ENCODE results near the gene NBPF11.
"Not testable (repeated sequence)": the region's sequence is repeated elsewhere in the genome, so short reads cannot be mapped to it uniquely, and the experiment has no call there.

NBPF11 gene

DNA sequence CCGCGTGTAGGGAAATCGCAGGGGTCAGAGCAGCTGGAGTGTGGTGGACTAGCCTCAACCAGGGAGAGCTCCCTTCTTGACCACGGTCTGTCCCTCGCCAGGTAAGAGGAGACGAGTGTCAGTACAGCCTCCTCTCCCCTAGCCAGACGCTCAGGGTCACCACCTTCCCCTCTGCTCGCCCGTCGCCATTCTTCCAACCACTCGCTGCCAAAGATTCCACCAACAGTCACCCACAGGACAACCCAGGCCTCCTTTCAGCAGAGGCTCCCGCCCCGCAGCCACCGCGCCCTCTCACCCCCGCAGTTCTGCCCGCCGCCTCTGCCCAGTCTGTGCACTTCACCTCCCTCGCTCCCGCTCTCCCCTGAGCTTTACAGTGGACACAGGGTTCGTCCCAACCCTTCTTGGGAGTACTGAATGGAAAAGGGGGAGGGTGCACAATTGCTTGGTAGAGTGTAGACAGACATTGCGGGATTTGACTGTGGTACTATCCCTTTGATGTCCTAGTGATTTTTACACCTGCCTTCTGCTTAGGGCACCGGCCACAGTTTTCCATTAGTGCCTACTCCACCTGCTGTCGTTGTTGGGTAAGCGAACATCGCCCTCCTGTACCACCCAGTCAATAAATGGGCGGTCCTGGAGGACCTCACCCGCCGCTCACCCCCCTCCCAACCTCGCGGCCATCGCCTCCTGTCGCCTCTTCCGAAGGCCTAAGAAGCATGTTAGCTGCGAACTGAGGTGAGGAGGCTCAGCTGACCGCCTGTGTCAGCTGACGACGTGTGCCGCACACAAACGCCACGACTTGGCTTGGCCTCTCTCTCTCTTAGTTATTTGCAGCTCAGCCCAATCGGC is 9.2 kb upstream of the NBPF11 start:
- Mint-ChIP-seq H3K4me3 (no peak overlapping the region), H3K4me1 (peaks cover 5% of the 10 kb centered on the region), H3K27me3 (ENCODE audit: low read depth) (no peaks in the 10 kb centered on the region), H3K27ac (no peak overlapping the region), H3K9me3 (peaks cover 2% of the 10 kb centered on the region), H3K36me3 (ENCODE audit: low read depth) (peaks cover 3% of the 10 kb centered on the region)
- TF ChIP-seq, protein P1, sequence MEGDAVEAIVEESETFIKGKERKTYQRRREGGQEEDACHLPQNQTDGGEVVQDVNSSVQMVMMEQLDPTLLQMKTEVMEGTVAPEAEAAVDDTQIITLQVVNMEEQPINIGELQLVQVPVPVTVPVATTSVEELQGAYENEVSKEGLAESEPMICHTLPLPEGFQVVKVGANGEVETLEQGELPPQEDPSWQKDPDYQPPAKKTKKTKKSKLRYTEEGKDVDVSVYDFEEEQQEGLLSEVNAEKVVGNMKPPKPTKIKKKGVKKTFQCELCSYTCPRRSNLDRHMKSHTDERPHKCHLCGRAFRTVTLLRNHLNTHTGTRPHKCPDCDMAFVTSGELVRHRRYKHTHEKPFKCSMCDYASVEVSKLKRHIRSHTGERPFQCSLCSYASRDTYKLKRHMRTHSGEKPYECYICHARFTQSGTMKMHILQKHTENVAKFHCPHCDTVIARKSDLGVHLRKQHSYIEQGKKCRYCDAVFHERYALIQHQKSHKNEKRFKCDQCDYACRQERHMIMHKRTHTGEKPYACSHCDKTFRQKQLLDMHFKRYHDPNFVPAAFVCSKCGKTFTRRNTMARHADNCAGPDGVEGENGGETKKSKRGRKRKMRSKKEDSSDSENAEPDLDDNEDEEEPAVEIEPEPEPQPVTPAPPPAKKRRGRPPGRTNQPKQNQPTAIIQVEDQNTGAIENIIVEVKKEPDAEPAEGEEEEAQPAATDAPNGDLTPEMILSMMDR (IDR thresholded peaks at IDR 0.05; ENCODE audit: unreplicated experiment in 3 of 3), result no peak

DNA sequence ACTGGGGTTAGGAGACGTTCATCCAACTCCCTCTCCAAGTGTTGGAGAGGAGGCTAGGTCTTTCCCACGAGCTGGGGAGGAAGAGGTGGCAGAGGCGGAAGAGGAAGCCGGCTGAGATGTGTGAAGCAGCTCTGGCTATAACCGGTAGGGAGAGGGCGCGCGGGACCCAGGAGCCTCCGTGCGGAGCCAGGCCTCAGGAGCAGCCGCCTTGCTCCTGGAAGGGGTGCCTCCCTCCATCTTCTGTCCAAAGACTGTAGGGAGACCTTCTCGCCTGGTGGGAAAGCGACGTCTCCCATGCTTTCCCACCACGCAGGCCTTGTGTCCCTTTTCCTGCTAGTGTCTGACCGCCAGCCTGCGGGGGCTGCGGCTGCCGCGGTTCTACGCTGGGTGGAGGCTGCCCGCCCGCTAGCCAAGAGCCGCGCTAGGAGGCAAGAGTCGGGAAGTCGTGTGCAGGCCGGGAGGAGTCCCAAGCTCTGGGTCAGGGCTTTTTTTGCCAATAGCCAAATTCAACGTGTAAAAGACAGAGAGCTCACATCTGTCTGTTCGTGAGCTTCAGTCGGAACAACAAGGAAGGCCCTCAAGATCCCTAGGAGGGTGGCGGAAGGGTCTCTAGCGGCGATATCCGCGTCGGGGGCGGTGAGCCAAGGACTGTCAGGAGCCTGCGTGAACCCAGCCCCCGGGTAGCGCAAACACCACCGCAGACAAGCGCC is 8.4 kb upstream of the NBPF11 start:
- no peak overlapping the region for H3K4me3 Mint-ChIP-seq
- peaks cover 3% of the 10 kb centered on the region for H3K36me3 Mint-ChIP-seq (ENCODE audit: low read depth)
- no peaks in the 10 kb centered on the region for H3K27me3 Mint-ChIP-seq (ENCODE audit: low read depth)
- H3K9me3 Mint-ChIP-seq, result peaks cover 2% of the 10 kb centered on the region
- peaks cover 5% of the 10 kb centered on the region for H3K4me1 Mint-ChIP-seq
- TF ChIP-seq, protein P1 (IDR thresholded peaks at IDR 0.05; ENCODE audit: unreplicated experiment in 3 of 3), result no peak
- no peak overlapping the region for H3K27ac Mint-ChIP-seq

DNA sequence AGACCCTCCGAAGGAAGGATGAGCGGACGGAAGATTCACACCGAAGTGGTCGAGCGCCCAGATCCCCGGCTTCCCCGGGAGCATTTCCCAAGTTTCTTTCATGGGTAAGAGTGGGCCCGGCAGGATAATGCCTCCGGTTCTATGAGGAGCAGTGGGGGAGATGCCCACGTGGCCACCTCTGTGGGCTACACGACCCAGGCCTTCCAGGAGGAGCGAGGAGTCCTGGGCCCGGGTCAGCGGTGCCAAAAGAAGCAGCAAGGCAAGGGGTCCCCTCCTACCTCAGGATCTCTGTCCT is 7.9 kb upstream of the NBPF11 start:
- Mint-ChIP-seq H3K4me1 (peaks cover 5% of the 10 kb centered on the region), H3K27me3 (ENCODE audit: low read depth) (no peaks in the 10 kb centered on the region), H3K27ac (no peak overlapping the region), H3K36me3 (ENCODE audit: low read depth) (peaks cover 3% of the 10 kb centered on the region), H3K9me3 (peaks cover 2% of the 10 kb centered on the region), H3K4me3 (no peak overlapping the region)
- TF ChIP-seq, protein P1 (IDR thresholded peaks at IDR 0.05; ENCODE audit: unreplicated experiment in 3 of 3), result no peak

DNA sequence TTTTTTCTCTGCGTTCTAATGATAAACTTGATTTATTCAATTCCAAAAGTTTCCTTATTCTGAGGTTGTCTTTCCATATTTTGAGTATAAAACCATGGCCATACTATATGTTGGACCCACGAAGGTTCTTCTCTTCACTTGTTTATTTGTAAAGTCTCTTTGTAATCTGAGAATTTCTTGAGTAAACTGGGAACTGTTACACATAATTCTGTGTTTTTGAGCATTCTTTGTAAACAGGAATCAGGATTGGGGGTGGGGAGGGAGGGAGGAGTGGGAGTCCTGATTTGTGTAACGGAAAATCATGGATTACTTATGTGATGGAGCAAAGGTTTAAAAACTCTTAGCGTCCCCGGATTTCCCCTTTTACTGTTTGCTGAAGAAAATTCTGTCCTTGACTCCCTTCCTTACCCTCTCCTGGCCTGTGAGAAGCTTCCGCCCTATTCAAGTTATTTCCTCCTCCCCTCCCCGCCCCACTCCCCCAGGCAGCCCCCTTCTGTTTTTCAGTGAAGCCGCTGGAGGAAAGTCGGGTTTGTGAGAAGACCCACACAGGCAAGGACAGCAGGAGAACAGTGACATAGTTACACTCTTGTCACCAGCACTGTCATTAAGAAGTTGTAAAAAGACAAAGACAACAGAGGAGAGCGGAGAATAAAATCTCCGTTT is 6.4 kb upstream of the NBPF11 start:
- Mint-ChIP-seq H3K9me3 (peaks cover 2% of the 10 kb centered on the region), H3K4me3 (peak overlapping the region in 1 of 3 experiments; percentile 31), H3K36me3 (ENCODE audit: low read depth) (peaks cover 3% of the 10 kb centered on the region), H3K4me1 (peaks cover 5% of the 10 kb centered on the region), H3K27me3 (ENCODE audit: low read depth) (no peaks in the 10 kb centered on the region), H3K27ac (peak overlapping the region; percentile 45 to 80 (median 60))
- TF ChIP-seq, protein P1 (IDR thresholded peaks at IDR 0.05; ENCODE audit: unreplicated experiment in 3 of 3), result no peak

DNA sequence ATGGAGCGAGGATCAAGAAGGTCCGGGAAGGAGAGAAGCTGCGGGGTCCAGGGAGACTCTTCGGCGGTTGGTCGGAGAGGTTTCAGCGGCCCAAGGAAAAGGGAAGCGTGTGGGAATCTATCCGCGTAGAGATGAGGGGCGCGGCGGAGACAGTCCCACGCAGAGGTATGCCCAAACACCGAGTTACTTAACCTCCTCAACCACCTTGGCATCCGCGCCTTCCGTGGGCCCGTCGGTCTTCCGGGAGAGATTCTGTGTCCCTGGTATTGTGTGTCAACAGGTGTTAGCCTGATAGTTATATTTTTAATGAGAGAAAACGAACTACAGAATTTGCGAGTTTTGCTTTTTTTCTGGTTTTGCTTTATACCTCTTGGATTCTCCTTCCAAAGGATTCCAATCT is 5.7 kb upstream of the NBPF11 start:
- not testable (repeated sequence) for H3K36me3 Mint-ChIP-seq (ENCODE audit: low read depth); H3K4me3 Mint-ChIP-seq; H3K9me3 Mint-ChIP-seq; H3K27me3 Mint-ChIP-seq (ENCODE audit: low read depth); H3K4me1 Mint-ChIP-seq
- H3K27ac Mint-ChIP-seq, result peak overlapping the region in 1 of 3 experiments; percentile 80

DNA sequence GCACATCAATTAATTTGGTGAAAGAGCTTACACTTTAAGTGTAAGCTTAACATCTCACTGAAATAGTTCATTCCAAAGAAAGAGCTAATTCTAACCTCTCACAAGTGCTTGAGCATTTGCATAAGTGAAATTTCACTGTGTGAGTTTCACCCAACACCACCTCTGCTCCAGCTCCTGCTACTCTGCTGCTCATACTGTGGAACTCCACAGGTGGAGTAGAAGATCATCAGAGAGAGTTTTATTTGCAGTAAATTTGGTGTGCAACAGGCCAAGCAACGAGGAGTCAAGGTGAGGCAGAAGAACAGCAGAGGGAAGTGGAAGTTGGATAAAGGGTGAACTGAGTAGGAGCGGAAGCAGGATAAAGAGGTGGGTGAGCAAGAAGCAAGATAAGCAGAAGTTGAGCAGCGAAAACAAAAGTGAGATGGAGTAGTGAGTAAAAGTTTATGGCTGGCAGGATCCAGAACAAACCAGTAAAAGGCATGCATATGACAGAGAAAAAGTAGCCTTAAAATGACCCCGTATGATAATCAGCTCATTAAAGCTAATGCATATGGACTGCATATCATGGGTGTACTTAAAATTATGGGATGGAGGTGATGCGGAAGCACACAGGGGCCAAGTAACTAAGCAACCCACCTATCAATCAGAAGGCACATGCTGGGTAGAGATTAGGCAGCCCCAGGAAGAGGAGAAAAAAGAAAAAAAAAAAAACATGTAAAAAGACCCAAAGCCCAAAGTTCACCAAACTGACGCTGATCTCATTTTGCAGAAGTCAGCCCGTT is 3.6 kb upstream of the NBPF11 start:
- not testable (repeated sequence) for H3K27me3 Mint-ChIP-seq (ENCODE audit: low read depth); H3K4me1 Mint-ChIP-seq; H3K9me3 Mint-ChIP-seq; H3K36me3 Mint-ChIP-seq (ENCODE audit: low read depth); H3K4me3 Mint-ChIP-seq
- H3K27ac Mint-ChIP-seq, result peak overlapping the region in 2 of 3 experiments; percentile 54 to 89

DNA sequence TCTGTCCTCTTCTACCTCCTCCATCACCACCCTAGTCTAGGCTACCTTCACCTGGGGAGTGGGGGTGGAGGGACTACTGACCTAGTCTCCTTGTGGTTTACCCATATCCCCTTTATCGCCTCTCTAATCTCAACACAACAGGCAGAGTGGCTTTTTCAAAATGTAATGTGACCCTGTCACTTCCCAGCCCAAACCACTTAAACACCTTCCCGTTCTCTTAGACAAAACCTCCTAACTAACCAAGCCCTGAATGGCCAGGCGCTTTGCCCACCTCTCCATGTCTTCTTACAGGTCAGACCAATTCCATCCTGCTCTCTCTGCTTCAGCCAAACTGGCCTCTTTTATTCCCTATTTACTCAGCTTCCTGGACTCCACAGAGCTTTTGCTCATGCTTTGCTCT is 714 bp upstream of the NBPF11 start:
- not testable (repeated sequence) for H3K9me3 Mint-ChIP-seq; H3K36me3 Mint-ChIP-seq (ENCODE audit: low read depth); H3K27me3 Mint-ChIP-seq (ENCODE audit: low read depth); H3K4me1 Mint-ChIP-seq
- Mint-ChIP-seq H3K27ac (peak overlapping the region; percentile 87 to 97 (median 92)), H3K4me3 (peak overlapping the region; percentile 82 to 90 (median 89))

DNA sequence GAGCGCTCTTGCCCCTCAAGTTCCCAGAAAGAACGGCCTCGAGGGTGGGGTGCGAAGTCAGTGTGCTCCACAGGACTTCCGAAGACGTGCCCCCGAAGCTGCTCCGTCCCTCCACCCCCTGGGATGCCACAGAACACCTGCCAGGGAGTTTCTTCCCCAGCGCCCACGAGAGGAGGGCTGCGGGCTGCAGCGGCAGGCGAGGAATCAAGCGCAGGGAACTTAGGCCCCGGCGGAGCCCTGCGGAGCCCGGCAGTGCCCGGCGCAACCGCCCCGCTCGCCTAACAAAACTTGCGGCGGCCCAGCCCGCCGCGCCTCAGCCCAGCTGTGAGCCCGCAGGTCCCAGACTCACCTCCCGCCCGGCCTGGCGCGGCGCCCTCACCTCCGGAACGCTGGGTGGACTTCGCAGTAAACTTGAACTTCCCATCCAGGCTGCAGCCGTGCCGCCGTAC is 686 bp downstream of the NBPF11 start:
- H3K36me3 Mint-ChIP-seq (ENCODE audit: low read depth), result not testable (repeated sequence)

DNA sequence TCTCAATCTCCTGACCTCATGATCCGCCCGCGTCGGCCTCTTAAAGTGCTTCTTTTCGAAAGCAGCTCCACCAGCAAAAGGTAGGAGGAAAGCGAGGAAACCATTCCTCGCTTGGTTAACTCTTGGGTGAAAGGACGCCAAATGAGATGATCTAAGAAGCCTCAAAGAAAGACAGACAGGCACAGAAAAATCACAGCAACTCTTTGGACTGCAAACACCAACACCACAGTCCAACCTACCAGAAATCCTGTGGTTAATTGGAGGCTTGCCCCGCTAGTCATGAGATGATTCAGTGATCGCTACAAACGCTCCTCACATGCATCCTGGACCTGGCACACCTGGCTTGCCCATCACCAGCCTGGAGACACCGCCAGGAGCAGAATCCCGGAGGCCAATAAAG is 1.1 kb downstream of the NBPF11 start:
- not testable (repeated sequence) for H3K4me1 Mint-ChIP-seq; H3K9me3 Mint-ChIP-seq; H3K36me3 Mint-ChIP-seq (ENCODE audit: low read depth); H3K27me3 Mint-ChIP-seq (ENCODE audit: low read depth)
- Mint-ChIP-seq H3K4me3 (peak overlapping the region; percentile 98 to 99 (median 99)), H3K27ac (peak overlapping the region; percentile 50 to 80 (median 78))

More for the DNA sequence above, 686 bp downstream of the NBPF11 start:
- Mint-ChIP-seq H3K4me3 (peak overlapping the region; percentile 98 to 99 (median 99)), H3K27ac (peak overlapping the region; percentile 78 to 99 (median 96))
- not testable (repeated sequence) for H3K27me3 Mint-ChIP-seq (ENCODE audit: low read depth); H3K4me1 Mint-ChIP-seq; H3K9me3 Mint-ChIP-seq

DNA sequence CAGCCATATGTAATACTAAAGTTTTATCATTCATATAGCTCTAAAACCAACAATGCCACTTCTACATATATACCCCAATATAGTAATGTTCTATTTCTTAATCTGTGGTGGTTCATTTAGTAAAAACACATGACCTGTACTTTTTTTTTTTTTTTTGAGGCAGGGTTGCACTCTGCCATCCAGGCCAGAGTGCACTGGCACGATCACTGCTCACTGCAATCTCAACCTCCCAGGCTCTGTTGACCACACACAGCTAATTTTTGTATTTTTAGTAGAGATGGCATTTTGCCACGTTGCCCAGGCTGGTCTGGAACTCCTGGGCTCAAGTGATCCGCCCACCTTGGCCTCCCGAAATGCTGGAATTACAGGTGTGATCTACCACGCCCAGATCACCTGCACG is 2.1 kb downstream of the NBPF11 start:
- not testable (repeated sequence) for H3K4me3 Mint-ChIP-seq; H3K4me1 Mint-ChIP-seq; H3K27me3 Mint-ChIP-seq (ENCODE audit: low read depth); H3K9me3 Mint-ChIP-seq; H3K27ac Mint-ChIP-seq; H3K36me3 Mint-ChIP-seq (ENCODE audit: low read depth)

All from nephron (organoid).